Left ventricle myocardium inferior (tissue), 1 donor: Measurements from ENCODE around the gene CTNNBIP1. TPM values are rescaled to one million over a fixed set of nuclear protein-coding genes. Genes with fewer than 3 reads are reported as not detected.
"Not testable (repeated sequence)": the region's sequence is repeated elsewhere in the genome, so short reads cannot be mapped to it uniquely, and the experiment has no call there.

Experiments
- DNase-seq: peaks from one replicate; pipeline ENCODE4 v3.0.0-alpha.2; 2020
- H3K27ac ChIP-seq: fragments of 200-600 bp; replicated peaks from 2 replicates; pipeline ENCODE4 v1.8.0; 2021
- H3K27me3 ChIP-seq: fragments of 200-600 bp; 2 replicates; pipeline ENCODE4 v1.8.0; 2021; ENCODE audit warnings: low read depth
- H3K36me3 ChIP-seq: fragments of 200-600 bp; 2 replicates; pipeline ENCODE4 v1.8.0; 2021
- H3K4me1 ChIP-seq: fragments of 200-600 bp; 2 replicates; pipeline ENCODE4 v1.8.0; 2021
- H3K4me3 ChIP-seq: fragments of 200-600 bp; 2 replicates; pipeline ENCODE4 v1.8.0; 2021; ENCODE audit warnings: mild to moderate bottlenecking, moderate library complexity
- H3K9me3 ChIP-seq: fragments of 200-600 bp; replicated peaks from 2 replicates; pipeline ENCODE4 v1.8.0; 2021
- CTCF ChIP-seq: fragments of 200-600 bp; IDR thresholded peaks from 2 replicates; pipeline ENCODE4 v1.8.0; 2021; ENCODE audit warnings: antibody characterized with exemption, mild to moderate bottlenecking, borderline replicate concordance
- intact Hi-C: fragments of 100-400 bp; cut with micrococcal nuclease; formaldehyde crosslinking; loops from one replicate; pipeline ENCODE4 v1.11.0; 2022
- total RNA-seq: library from RNA; stranded (reverse); fragmentation: NEBNext Ultra II Directional; extraction: Animal tissue kit (Norgen Biotek cat#: 25700); gene quantifications from one replicate; pipeline ENCODE4 v1.2.1, GENCODE V29; 2021
- donor health status: DM: no; HTN: yes; CAD: no; lungs with severe emphysema.

The CTNNBIP1 gene
- total RNA-seq, 1 donor from 2014 or later: 42.6 TPM

- TF ChIP-seq CTCF: no peak
- Histone ChIP-seq H3K36me3 (no peaks in the 10 kb centered on the region), H3K4me1 (peaks cover 40% of the 10 kb centered on the region), H3K4me3 (no peak overlapping the region), H3K27me3 (no peaks in the 10 kb centered on the region), H3K27ac (no peak overlapping the region), H3K9me3 (no peaks in the 10 kb centered on the region)
- no peak for DNase-seq
- intact Hi-C loops: no loop called here
Measured at GRCh38 chr1:9811239-9811966, 98.7 kb downstream of the CTNNBIP1 start.

GRCh38 chr1:9809100-9809510 lies 101.0 kb downstream of the CTNNBIP1 start:
- TF ChIP-seq CTCF: no peak
- peaks cover 48% of the 10 kb centered on the region for H3K4me1 ChIP-seq

GRCh38 chr1:9808459-9808858 lies 101.6 kb downstream of the CTNNBIP1 start:
- Histone ChIP-seq H3K27ac (no peak overlapping the region), H3K27me3 (no peaks in the 10 kb centered on the region), H3K4me3 (no peak overlapping the region), H3K9me3 (no peaks in the 10 kb centered on the region), H3K4me1 (peaks cover 48% of the 10 kb centered on the region), H3K36me3 (no peaks in the 10 kb centered on the region)
- intact Hi-C loops: no loop called here
- no peak for TF ChIP-seq CTCF
- DNase-seq: no peak

More at GRCh38 chr1:9809100-9809510, 101.0 kb downstream of the CTNNBIP1 start:
- Histone ChIP-seq H3K4me3 (no peak overlapping the region), H3K36me3 (no peaks in the 10 kb centered on the region), H3K9me3 (no peaks in the 10 kb centered on the region), H3K27ac (no peak overlapping the region), H3K27me3 (no peaks in the 10 kb centered on the region)
- no peak for DNase-seq
- intact Hi-C loops: no loop called here

- no peaks in the 10 kb centered on the region for H3K9me3 ChIP-seq
- no peak overlapping the region for H3K27ac ChIP-seq
- peaks cover 51% of the 10 kb centered on the region for H3K4me1 ChIP-seq
- DNase-seq: no peak
- H3K27me3 ChIP-seq: no peaks in the 10 kb centered on the region
- no peak overlapping the region for H3K4me3 ChIP-seq
- TF ChIP-seq CTCF: no peak
- intact Hi-C loops: no loop called here
- no peaks in the 10 kb centered on the region for H3K36me3 ChIP-seq
Measured at GRCh38 chr1:9807541-9807940, 102.5 kb downstream of the CTNNBIP1 start.

GRCh38 chr1:9805972-9806371 lies 104.1 kb downstream of the CTNNBIP1 start:
- H3K27me3 ChIP-seq, H3K27ac ChIP-seq, H3K36me3 ChIP-seq: not testable (repeated sequence)

GRCh38 chr1:9805006-9805508 lies 105.0 kb downstream of the CTNNBIP1 start:
- Histone ChIP-seq H3K27ac (no peak overlapping the region), H3K4me3 (no peak overlapping the region), H3K4me1 (peaks cover 31% of the 10 kb centered on the region), H3K27me3 (no peaks in the 10 kb centered on the region), H3K9me3 (no peaks in the 10 kb centered on the region), H3K36me3 (no peaks in the 10 kb centered on the region)
- TF ChIP-seq CTCF: no peak
- DNase-seq: no peak
- intact Hi-C loops: no loop called here

More at GRCh38 chr1:9805972-9806371, 104.1 kb downstream of the CTNNBIP1 start:
- DNase-seq, intact Hi-C loops, H3K9me3 ChIP-seq, H3K4me3 ChIP-seq: not testable (repeated sequence)
- peaks cover 40% of the 10 kb centered on the region for H3K4me1 ChIP-seq

GRCh38 chr1:9803003-9803918 lies 106.8 kb downstream of the CTNNBIP1 start:
- H3K4me1 ChIP-seq: peaks cover 26% of the 10 kb centered on the region

More at GRCh38 chr1:9803003-9803918, 106.8 kb downstream of the CTNNBIP1 start:
- H3K36me3 ChIP-seq, intact Hi-C loops, H3K4me3 ChIP-seq, H3K27me3 ChIP-seq, H3K27ac ChIP-seq, DNase-seq, H3K9me3 ChIP-seq: not testable (repeated sequence)
